A673 (cell line): Measurements from ENCODE around the gene OXTR. TPM values are rescaled to one million over a fixed set of nuclear protein-coding genes. Genes with fewer than 3 reads are reported as not detected.

Experiments
- BruUV-seq: library from RNA; stranded (reverse); fragments of 400-500 nt; replicated peaks from 2 replicates; lab custom pipeline; 2021; lab: Mats Ljungman, UMichigan
- CTCF ChIA-PET: fragments of 300-600 bp; sonication (Branson Sonifier 250); formaldehyde crosslinking; loops from one replicate; lab custom pipeline; 2022; ENCODE audit warnings: antibody characterized with exemption; lab: Charles Lee
- POLR2A ChIA-PET: fragments of 300-600 bp; sonication (Branson Sonifier 250); formaldehyde crosslinking; loops from one replicate; lab custom pipeline; 2022; ENCODE audit warnings: antibody characterized with exemption; ENCODE audit not compliant: low non-redundant PET; lab: Charles Lee
- DNase-seq: peaks from one replicate; pipeline ENCODE4 v3.0.0-alpha.2; 2015; ENCODE audit warnings: low spot score
- H3K27ac ChIP-seq: fragments of 200-600 bp; sonication (generic); 2 replicates; pipeline ENCODE4 v1.5.1; 2016; ENCODE audit warnings: mixed run types, low read depth, mild to moderate bottlenecking, mixed read lengths, antibody characterized with exemption, low read length; ENCODE audit not compliant: poor library complexity, severe bottlenecking
- H3K27me3 ChIP-seq: fragments of 200-600 bp; sonication (generic); replicated peaks from 2 replicates; pipeline ENCODE4 v1.6.1; 2017; ENCODE audit warnings: mixed run types, low read depth, mild to moderate bottlenecking, mixed read lengths, antibody characterized with exemption, low read length; ENCODE audit not compliant: insufficient read depth, poor library complexity
- H3K36me3 ChIP-seq: fragments of 200-600 bp; sonication (generic); 2 replicates; pipeline ENCODE4 v1.6.1; 2016; ENCODE audit warnings: mixed run types, mild to moderate bottlenecking, mixed read lengths, antibody characterized with exemption, low read length; ENCODE audit not compliant: insufficient read depth, poor library complexity, severe bottlenecking
- H3K4me1 ChIP-seq: fragments of 200-600 bp; sonication (generic); 2 replicates; pipeline ENCODE4 v1.6.1; 2017; ENCODE audit warnings: mixed run types, mild to moderate bottlenecking, mixed read lengths, antibody characterized with exemption, low read length; ENCODE audit not compliant: insufficient read depth, poor library complexity, severe bottlenecking
- H3K4me3 ChIP-seq: fragments of 200-600 bp; sonication (generic); 2 replicates; pipeline ENCODE4 v1.5.1; 2016; ENCODE audit warnings: low read depth, mixed run types, mild to moderate bottlenecking, mixed read lengths, low read length; ENCODE audit not compliant: poor library complexity, severe bottlenecking
- H3K9me3 ChIP-seq: fragments of 200-600 bp; sonication (generic); 2 replicates; pipeline ENCODE4 v1.6.1; 2016; ENCODE audit warnings: mixed run types, low read depth, mild to moderate bottlenecking, mixed read lengths, antibody characterized with exemption, low read length; ENCODE audit not compliant: poor library complexity, severe bottlenecking
- CTCF ChIP-seq: fragments of 300-800, 200-600 bp; sonication (generic); conservative IDR thresholded peaks from 2 replicates; pipeline ENCODE4 v1.5.1; 2017; ENCODE audit warnings: low read depth, mild to moderate bottlenecking, antibody characterized with exemption, low read length, moderate library complexity, mixed read lengths
- EZH2 ChIP-seq: fragments of 200-600 bp; sonication (generic); IDR thresholded peaks from 2 replicates; pipeline ENCODE4 v1.6.1; 2017; ENCODE audit warnings: borderline replicate concordance, low read depth, mild to moderate bottlenecking, mixed read lengths, antibody characterized with exemption, low read length; ENCODE audit not compliant: poor library complexity, severe bottlenecking
- intact Hi-C: fragments of 100-400 bp; cut with micrococcal nuclease; formaldehyde crosslinking; loops from one replicate; pipeline ENCODE4 v1.10.0; 2022; ENCODE audit not compliant: unreplicated experiment
- total RNA-seq: library from RNA; stranded (reverse); gene quantifications from 2 replicates; pipeline ENCODE4 v1.2.3, GENCODE V29; 2021

The OXTR gene
- total RNA-seq, 1 experiment from 2014 or later, result 6.5 TPM

DNA sequence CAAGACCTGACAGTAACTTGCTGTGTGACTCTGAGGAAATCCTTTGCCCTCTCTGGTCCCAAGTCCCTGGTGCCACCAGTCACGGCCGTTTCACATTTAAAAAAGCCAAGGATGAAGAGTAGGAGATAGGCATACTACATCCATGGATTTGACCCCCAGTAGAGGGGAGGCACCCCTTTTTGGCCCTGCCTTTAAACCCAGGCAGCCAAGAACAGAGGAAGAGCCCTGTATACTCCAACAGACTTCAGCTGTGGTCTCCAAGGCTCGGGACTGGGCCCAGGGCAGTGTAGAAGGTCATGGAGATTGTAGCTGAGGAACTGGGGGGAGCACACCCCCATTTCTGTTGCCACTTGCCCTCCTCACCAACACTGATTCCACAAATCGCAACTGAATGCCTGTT is 32.1 kb downstream of the OXTR start:
- Histone ChIP-seq H3K4me3 (no peak overlapping the region), H3K9me3 (no peaks in the 10 kb centered on the region), H3K27ac (no peak overlapping the region), H3K27me3 (no peaks in the 10 kb centered on the region), H3K36me3 (no peaks in the 10 kb centered on the region), H3K4me1 (no peaks in the 10 kb centered on the region)
- intact Hi-C loops, result no loop called here
- no peak for TF ChIP-seq CTCF
- TF ChIP-seq EZH2, result no peak
- DNase-seq, result no peak
- POLR2A ChIA-PET, result no interaction called here
- CTCF ChIA-PET, result no interaction called here
- BruUV-seq, result no TSS peak

DNA sequence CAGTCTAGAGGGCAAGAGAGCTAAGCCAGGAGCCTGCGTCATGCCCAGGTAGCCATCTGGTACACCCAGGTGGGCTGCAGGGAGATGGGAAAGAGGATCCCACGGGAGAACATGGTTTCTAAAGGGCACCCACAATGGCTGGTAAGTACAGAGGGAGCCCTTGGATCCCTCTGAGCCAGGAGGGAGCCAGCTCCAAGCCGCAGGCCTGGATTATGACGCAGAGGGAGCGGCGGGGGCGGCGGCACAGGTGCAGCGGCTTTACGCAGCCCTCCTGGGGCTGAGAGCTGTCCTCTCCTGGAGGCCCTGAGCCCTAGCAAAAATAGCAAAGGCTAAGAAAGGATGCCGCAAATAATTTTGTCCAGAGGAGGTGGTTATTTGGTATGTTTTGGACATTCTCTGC is 33.0 kb downstream of the OXTR start:
- intact Hi-C loops, result no loop called here
- ChIA-PET POLR2A (no interaction called here), CTCF (no interaction called here)
- H3K36me3 ChIP-seq, result no peaks in the 10 kb centered on the region
- no peak overlapping the region for H3K4me3 ChIP-seq
- no peaks in the 10 kb centered on the region for H3K27me3 ChIP-seq
- no peak overlapping the region for H3K27ac ChIP-seq
- H3K4me1 ChIP-seq, result no peaks in the 10 kb centered on the region
- no peaks in the 10 kb centered on the region for H3K9me3 ChIP-seq
- TF ChIP-seq CTCF (no peak), EZH2 (no peak)
- BruUV-seq, result no TSS peak
- no peak for DNase-seq

GRCh38 chr3:8734908-8735307 is 34.5 kb downstream of the OXTR start:
- H3K4me3 ChIP-seq, result no peak overlapping the region
- no peak overlapping the region for H3K27ac ChIP-seq
- H3K9me3 ChIP-seq, result no peaks in the 10 kb centered on the region
- TF ChIP-seq CTCF (no peak), EZH2 (no peak)
- intact Hi-C loops, result no loop called here
- DNase-seq, result no peak
- H3K4me1 ChIP-seq, result no peaks in the 10 kb centered on the region
- no peaks in the 10 kb centered on the region for H3K27me3 ChIP-seq
- ChIA-PET POLR2A (no interaction called here), CTCF (no interaction called here)
- no peaks in the 10 kb centered on the region for H3K36me3 ChIP-seq
- BruUV-seq, result no TSS peak
